Iris pigment epithelial cell (primary cell): ENCODE measurements around the gene RFX5.
"Not testable (repeated sequence)": the region's sequence is repeated elsewhere in the genome, so short reads cannot be mapped to it uniquely, and the experiment has no call there.

Experiments used
- DNase-seq: peaks from one replicate; pipeline ENCODE4 v3.0.0-alpha.2; 2011; ENCODE audit warnings: low read depth

The RFX5 gene

DNA sequence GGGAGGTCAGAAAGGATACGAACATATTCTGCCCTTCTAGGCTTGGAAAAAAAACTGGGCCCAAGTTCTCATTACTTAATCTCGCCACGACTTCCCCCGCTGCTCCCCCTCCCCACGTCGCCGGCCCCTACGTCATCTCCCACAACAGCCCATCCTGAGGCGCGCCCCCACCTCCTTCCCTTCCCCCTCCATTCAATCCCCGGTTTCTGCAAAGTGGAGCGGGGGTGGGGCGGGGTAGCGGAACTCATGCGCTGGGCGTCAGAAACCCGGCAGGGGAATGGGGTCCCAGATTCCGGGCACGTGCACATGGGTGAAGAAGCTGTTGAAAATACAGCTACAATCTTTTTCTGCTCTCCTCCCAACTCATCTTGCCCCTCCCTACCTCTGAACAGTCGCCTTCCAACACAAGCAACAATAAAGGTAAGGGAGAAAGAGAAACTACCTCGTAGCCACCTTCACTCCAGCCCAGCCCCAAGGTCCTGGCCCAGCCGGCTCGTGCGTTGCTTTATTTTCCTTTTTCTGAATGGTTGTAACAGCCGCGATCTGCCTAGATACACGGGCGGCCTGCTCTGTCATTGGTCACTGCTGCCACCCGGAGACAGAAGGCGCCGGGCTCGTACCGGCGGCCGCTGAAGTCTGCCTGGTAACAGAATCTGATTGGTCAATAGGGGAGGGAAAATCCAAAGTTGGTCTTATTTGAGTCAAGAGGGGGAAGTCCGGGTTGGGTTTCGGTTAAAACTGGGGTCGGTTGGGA lies at the start of gene RFX5:
TSS of gene RFX5 (minus strand) at position 484 of the 754 bp plus-strand sequence. CDS start 932 bp downstream, outside the sequence.
- DNase-seq = peak; percentile 98

DNA sequence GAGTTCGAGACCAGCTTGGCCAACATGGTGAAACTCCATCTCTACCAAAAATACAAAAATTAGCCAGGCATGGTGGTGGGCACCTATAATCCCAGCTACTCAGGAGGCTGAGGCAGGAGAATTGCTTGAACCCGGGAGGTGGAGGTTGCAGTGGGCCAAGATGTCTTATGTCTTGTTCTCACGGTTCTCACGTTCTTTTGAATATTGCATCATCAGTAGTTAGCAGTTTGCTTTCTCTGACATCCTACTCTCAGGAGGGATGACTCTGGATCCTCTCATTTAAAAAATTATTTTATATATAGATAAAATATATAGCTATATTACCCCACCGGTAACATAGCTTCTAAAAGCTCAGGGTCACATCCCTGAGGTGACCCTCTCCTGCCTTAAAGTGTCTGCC lies 49.2 kb upstream of the RFX5 start:
- not testable (repeated sequence) for DNase-seq

DNA sequence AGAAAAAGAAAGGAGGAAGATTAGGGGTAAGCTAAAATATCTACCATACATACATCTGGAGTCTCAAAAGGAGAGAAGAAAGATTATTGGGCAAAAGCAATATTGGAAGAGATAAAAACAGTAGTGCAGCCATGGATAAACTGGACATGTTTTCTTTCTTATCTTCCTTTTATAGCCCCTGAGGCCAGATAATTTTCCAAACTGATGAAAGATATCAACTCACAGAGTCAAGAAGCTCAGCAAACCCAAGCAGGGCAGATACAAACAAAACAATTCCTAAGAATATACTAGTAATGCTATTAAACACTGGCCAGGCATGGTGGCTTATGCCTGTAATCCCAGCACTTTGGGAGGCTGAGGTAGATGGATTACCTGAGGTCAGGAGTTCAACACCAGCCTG lies 46.5 kb upstream of the RFX5 start:
- no peak for DNase-seq

DNA sequence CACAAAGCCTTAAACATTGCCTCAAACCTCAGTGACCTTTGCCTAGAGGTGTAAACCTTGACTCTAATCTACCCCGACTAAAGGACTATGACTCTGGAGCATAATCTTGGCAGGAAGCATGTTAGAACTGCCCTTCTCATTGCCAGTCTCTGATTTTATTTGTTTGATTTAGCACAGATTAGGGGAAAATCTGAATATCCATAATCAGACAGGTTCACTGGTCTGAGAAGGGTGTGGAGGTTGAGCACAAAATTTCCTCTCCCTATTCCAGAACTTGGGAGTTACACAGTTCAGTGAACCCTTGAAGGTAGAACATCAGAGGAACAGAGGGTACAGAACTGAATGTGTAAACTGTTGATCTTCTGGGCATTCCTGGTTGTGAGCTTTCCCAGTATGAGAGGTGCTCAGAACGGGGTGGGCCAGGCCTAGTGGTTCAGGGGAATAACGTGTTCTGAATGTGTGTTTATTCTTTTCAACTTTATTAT lies 44.1 kb upstream of the RFX5 start:
- no peak for DNase-seq

DNA sequence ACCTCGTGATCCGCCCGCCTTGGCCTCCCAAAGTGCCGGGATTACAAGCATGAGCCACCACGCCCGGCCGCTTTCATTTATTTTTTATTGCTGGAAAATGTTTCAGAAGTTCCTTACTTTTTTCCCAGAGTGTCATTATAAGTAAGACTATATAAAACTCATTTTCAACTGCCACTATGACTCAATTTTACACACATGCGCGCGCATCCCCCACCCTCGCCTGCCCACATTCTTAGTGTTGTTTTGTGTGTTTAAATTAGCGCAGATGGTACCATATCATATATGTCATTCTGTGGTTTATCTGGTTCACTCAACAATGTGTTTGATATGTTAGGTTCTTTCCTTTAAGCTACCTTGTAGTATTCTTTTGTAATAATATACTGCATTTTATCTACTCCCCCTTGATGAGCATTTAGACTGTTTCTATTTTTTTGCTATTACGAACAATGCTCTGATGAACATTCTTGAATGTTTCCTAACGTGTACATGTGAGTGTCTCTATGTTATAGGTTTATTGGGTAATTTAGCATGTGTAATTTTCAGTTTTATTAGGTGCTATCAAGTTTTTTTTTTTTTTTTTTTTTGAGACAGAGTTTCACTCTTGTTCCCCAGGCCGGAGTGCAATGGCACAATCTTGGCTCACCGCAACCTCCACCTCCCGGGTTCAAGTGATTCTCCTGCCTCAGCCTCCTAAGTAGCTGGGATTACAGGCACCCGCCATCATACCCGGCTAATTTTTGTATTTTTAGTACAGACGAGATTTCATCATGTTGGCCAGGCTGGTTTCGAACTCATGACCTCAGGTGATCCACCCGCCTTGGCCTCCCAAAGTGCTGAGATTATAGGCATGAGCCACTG lies 43.4 kb upstream of the RFX5 start:
- not testable (repeated sequence) for DNase-seq

DNA sequence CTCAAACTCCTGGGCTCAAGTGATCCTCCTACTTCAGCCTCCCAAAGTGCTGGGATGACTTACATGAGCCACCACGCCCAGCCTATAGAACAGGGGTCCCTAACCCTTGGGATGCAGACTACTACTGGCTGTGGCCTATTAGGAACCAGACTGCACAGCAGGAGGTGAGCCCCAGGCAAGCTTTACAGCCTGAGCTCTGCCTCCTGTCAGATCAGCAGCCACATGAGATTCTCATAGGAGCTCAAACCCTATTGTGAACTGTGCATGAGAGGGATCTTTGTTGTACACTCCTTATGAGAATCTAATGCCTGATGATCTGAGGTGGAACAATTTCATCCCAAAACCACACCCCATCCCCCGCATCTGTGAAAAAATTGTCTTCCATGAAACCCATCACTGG lies 39.0 kb upstream of the RFX5 start:
- no peak for DNase-seq

DNA sequence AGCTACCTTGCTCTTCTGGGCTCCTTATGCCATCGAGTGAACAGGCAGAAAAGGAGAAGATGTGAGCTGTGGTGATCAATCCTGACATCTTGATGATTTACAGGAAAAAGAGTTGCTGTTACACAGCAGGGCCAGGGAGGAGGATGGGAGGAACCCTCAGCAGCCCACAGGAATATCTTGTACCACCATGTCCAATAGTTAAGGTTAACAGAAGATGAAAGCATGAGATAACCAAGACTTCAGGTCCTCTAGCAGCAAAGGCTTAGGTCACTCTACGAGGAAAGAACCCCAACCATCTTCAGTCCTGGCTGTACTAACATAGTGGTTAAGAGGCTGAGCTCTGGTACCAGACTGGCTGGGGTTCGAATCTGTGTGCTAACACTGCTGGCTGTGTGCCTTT lies 37.5 kb upstream of the RFX5 start:
- DNase-seq = no peak

DNA sequence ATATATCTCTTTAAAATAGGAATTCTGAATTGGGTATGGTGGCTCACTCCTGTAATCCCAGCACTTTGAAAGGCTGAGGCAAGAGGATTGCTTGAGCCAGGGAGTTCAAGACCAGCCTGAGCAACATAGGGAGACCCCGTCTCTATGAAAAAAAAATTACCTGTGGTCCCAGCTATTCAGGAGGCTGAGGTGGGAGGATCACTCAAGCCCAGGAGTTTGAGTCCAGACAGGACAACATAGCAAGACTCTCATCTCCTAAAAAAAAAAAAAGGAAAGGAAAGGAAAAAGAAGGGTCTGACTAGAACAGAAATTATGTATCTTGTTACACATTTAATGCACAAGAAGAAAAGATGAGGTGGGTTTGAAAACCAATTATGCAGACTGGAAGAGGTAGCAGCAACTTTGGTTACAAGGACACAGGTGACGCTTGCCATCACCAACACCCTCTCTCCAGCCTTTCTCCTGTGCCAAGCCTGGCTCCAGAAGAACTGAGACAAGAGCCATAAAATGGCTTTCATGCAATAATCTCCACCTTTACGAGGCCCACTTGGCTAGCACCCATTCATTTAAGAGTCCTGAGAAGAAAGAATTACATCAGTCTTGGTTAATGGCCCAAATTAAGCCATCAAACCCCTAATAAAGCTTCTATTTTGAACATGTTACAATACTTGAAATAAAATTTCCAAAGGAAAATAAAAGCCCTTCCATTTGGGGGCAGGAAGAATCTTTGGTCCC lies 30.3 kb upstream of the RFX5 start:
- no peak for DNase-seq

DNA sequence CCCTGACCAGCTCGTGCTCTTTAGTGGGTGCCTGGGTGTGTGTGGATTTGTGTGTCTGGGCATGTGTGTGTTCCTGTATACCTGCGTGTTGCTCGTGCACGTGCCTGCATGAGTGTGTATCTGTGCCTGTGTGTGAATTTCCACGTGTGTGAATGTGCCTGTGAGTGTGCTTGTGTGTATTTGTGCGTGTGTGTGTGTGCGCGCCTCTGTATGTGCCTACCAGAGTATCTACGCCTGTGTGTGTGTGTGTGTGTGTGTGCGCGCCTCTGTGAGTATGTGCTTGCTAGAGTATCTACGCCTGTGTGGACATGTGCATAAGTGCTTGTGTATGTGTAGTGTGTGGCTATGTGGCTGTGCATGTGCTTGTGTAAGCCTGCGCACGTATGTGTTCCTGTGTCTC lies 26.1 kb upstream of the RFX5 start:
- no peak for DNase-seq

DNA sequence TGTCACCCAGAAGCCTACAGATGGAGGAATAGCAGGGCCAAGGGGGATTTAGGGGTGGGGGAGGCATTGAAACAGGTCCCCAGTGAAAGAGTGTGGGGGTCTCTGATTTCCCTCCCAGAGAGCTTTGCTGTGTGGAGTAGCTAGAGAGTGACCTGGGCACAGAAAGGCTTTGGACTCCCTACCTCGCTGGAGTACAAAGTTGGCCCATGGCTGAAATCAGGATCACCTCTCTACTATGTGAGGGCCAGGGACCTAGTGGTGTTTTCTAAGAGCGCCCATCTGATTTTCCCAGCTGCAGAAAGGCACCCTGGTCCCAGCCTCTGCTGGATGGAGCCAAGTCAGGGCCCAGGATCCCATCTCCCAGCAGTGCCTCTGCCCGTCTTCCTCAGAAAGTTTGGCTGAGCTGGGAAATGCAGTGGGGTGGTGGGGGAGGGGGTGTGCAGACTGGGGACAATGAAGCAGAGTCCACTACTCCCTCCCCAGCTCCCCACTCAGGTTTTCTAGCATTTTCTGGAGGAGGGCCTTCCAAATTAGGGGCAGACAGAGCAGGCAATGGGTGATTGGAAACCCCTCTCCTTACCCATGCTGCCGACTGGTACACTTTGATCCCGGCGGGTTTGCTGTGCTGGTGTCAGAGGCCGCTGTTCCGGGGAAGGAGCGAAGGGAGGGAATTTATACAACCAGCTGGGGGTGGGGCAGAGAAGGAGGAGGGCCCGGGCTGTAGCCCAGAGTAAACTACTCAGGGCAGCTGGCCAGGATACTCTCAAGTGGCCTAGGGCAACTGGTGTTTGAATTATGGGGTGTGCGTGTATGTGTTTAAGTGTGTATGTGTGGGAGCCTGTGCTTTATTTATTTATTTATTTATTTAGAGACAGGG lies 25.2 kb upstream of the RFX5 start, which contains the start of gene SELENBP1:
TSS of gene SELENBP1 (minus strand) at position 648 of the 877 bp plus-strand sequence. CDS start at position 584, 64 bp downstream.
- DNase-seq = peak; percentile 70

DNA sequence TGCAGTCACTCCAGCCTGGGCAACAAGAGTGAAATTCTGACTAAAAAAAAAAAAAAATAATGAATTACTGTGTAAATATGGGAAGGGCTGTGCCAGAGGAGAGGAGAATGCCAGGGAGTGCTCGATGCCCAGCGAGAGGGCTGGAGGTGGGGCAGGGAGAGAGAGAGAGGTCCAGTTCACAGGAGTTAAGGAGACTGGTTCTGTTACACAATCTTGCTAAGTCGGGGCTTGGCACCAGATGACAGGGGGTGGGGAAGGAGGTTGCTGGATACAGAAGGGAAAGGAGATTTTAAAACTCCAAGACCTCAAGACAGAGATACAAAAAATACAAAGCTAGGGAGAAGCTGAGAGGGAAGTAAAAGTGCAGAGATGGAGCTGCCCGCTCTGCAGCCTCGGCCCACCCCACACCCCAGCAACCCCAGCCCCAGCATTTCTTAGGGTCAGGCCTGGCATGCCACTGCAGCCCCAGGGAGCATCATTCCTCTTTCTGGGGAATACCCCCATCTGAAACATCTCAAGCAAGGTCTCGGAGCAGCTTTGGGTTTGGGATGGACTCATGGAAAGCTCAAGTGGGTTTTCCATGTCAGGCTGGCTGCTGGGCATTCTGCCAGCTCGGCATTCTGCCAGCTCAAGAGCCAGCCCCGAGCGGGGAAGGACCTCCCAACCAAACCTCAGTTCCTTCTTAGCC lies 24.5 kb upstream of the RFX5 start:
- DNase-seq = peak; percentile 55

DNA sequence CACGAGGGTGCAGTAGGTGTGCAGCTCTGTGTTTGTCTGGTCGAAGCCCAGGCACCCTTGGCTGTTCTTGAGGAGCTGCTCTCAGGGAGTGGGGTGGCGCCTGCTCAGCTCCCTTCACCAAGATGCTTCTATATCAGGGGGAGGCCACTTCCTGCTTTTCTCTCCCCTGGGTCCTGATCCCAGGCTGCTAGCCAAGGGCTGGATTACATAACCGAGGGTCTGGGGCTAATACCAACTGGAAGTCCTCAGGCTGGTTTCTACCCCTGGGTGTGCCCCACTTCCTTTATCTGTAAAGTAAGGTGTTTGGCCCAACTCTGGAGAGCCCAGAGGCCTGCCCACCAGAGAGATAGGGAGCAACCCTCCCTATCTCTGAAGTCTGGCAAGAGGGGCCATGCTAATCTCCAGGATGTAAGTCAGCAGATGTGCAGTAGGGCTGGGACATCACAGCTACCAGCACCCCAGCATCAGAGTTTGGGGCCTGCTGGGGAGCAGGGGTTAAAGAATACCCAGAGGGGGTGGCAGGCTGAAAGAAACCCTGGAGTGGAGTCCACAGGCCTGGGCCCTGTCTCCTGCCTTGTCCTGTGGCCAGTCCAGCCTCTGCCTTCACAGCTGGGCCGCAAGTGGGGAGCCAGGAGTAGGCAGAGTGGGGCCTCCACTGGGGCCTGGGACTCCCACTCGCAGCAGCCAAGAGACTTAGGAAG lies 23.3 kb upstream of the RFX5 start:
- DNase-seq = no peak

DNA sequence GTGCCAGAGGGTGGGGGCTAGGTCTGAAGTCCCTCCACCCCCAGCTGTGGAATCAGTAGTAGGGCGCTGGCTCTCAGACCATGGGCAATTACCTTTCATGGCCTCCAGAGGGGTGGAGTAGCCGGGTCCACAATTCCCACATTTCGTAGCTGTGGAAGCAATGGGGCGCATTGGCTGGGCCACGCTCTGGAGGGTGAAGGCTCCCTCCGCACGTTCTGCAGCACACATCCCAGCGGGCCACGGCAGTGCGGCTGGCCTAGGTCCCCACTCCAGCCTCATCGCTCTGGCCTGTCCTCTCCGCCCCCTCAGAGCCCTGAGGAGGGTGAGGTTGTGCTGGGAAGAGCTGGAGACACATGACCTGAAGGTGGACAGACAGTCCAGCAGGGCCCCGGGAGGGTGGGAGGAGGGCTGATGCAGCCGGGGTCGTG lies 22.6 kb upstream of the RFX5 start:
- DNase-seq = no peak

DNA sequence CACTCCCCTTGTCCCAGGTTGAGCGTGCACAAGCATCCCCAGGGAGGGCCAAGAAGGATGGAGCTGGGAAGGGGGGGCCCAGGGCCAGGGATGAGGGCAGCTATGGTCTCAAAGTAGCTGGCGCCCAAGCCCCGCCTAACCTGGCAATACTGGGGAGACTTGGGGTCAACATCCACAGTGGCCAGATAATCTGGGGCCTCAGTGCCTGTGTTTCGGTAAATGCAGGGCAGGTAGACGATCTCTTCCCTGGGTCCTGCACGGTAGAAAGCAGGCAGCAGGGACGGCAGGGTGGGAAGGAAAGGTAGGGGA lies 22.2 kb upstream of the RFX5 start:
- no peak for DNase-seq

DNA sequence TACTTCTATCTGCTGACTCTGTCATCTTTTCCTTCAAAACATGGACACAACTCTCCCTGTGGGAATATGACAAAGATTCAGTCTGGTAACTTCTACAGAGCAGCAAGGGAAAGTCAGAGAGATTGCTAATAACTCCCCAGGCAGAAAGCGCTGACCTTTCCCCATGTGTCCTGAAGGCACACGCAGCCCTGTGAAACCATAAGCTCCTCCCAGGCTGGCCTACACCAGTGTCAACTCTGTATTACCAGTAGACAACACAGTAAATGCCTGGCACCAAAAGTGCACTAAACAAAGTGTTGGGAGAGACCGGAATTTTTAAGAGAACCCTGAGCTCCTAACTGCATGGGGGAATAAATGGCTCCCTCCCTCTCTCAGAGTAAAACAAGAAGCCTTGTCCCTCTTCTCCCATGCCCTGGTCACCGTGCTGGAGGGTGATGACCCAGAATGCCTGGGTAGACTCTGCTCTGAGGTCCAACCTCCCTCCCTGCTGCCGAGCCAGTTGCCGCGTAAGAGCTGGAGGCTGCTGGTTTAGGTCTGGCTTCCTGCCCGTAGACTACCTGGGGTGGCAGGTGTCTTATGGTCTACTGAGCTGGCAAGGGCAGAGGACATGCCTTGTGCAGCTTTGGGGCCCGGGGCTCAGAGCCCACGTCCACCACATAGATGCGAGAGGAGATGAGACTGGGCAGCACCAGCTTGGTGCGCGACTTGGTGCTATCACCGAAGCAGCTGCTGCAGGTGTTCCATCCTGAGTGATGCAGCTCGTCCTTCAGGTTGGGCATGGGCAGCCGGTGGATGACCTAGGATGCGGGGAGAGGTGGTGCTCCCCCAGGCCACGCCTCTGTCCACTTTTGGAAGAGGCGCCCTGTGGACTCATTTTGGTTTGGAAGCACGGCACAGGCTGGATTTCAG lies 21.6 kb upstream of the RFX5 start:
- DNase-seq = no peak

DNA sequence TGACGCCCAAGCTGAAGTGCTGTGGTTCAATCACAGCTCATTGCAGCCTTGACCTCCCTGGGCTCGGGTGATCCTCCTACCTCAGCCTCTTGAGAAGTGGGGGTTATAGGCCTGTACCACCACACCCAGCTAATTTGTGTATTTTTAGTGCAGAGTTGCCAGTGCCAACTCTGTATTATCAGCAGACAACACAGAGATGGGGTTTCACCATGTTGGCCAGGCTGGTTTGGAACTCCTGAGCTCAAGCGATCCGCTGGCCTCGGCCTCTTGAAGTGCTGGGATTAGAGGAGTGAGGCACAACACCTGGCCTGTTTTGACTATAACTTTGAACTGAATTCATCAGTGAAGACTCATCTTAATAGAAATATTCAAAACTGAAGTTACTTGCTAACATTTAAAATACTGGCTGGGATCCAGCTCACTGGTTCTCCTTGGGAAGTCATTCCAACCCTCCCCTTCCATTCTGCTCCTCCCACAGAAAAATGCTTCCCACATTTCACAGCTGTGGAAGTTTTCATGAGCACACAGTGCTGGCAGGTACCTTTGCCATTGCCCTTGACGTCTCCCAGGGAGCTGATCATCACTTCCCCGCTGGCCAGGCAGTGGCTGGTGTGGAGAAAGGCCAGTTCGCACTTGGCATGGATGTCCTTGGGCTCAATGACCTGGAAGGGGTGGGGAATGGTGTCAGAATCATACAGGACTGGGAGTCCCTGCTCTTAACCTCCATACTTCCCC lies 20.8 kb upstream of the RFX5 start:
- DNase-seq = no peak

DNA sequence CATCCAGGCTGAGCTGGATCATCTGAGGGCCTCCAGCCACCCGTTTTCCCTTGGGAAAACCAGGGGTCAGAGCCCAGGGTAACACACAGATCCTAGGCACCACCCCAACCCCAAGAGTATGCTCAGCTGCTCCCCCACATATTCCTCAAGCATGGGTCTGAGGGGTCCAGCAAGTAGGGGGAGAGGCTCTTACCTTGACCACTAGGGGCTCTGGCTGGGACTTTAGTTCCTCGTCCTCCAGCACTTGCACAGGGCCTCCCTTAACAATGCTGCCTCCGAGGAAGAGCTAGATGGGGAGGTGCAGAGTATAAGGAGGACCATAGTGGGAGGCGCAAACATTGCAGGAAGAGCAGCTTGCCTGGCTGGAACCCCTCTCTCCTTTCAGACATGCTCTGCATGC lies 17.9 kb upstream of the RFX5 start:
- no peak for DNase-seq
